ENCODE measurements around the gene CLTC.

The CLTC gene

GRCh38 chr17:59684967-59685366, 65.3 kb downstream of the CLTC start:
- Histone ChIP-seq H3K4me1 (ENCODE audit: insufficient read depth, low read length) (no peaks in the 10 kb centered on the region), H3K27me3 (ENCODE audit: control insufficient read depth in 1 of 2, insufficient read depth in 2 of 2, low read length in 2 of 2) (no peaks in the 10 kb centered on the region), H3K9ac (ENCODE audit: low read length) (no peak overlapping the region), H3K36me3 (ENCODE audit: insufficient read depth, low read length) (peaks cover 79% of the 10 kb centered on the region), H3K9me3 (ENCODE audit: low read length) (no peaks in the 10 kb centered on the region), H3K27ac (ENCODE audit: low read depth, low read length) (no peak overlapping the region), H3K4me3 (ENCODE audit: low read depth in 1 of 2, low read length in 2 of 2) (no peak overlapping the region)

GRCh38 chr17:59688008-59688407, 68.3 kb downstream of the CLTC start:
- Histone ChIP-seq H3K9me3 (ENCODE audit: low read length) (no peaks in the 10 kb centered on the region), H3K27me3 (ENCODE audit: control insufficient read depth in 1 of 2, insufficient read depth in 2 of 2, low read length in 2 of 2) (no peaks in the 10 kb centered on the region), H3K4me3 (ENCODE audit: low read depth in 1 of 2, low read length in 2 of 2) (no peak overlapping the region), H3K4me1 (ENCODE audit: insufficient read depth, low read length) (no peaks in the 10 kb centered on the region), H3K9ac (ENCODE audit: low read length) (no peak overlapping the region), H3K36me3 (ENCODE audit: insufficient read depth, low read length) (peaks cover 69% of the 10 kb centered on the region), H3K27ac (ENCODE audit: low read depth, low read length) (no peak overlapping the region)

GRCh38 chr17:59688496-59688895, 68.8 kb downstream of the CLTC start:
- Histone ChIP-seq H3K9ac (ENCODE audit: low read length) (no peak overlapping the region), H3K36me3 (ENCODE audit: insufficient read depth, low read length) (peaks cover 66% of the 10 kb centered on the region), H3K27ac (ENCODE audit: low read depth, low read length) (no peak overlapping the region), H3K27me3 (ENCODE audit: control insufficient read depth in 1 of 2, insufficient read depth in 2 of 2, low read length in 2 of 2) (no peaks in the 10 kb centered on the region), H3K9me3 (ENCODE audit: low read length) (no peaks in the 10 kb centered on the region), H3K4me3 (ENCODE audit: low read depth in 1 of 2, low read length in 2 of 2) (no peak overlapping the region), H3K4me1 (ENCODE audit: insufficient read depth, low read length) (no peaks in the 10 kb centered on the region)

GRCh38 chr17:59693582-59693981, 73.9 kb downstream of the CLTC start:
- Histone ChIP-seq H3K4me1 (ENCODE audit: insufficient read depth, low read length) (no peaks in the 10 kb centered on the region), H3K9me3 (ENCODE audit: low read length) (no peaks in the 10 kb centered on the region), H3K36me3 (ENCODE audit: insufficient read depth, low read length) (peaks cover 70% of the 10 kb centered on the region), H3K4me3 (ENCODE audit: low read depth in 1 of 2, low read length in 2 of 2) (no peak overlapping the region), H3K9ac (ENCODE audit: low read length) (no peak overlapping the region), H3K27ac (ENCODE audit: low read depth, low read length) (no peak overlapping the region), H3K27me3 (ENCODE audit: control insufficient read depth in 1 of 2, insufficient read depth in 2 of 2, low read length in 2 of 2) (no peaks in the 10 kb centered on the region)

- Histone ChIP-seq H3K36me3 (ENCODE audit: insufficient read depth, low read length) (peaks cover 64% of the 10 kb centered on the region), H3K27ac (ENCODE audit: low read depth, low read length) (no peak overlapping the region), H3K9me3 (ENCODE audit: low read length) (no peaks in the 10 kb centered on the region), H3K27me3 (ENCODE audit: control insufficient read depth in 1 of 2, insufficient read depth in 2 of 2, low read length in 2 of 2) (no peaks in the 10 kb centered on the region), H3K4me3 (ENCODE audit: low read depth in 1 of 2, low read length in 2 of 2) (no peak overlapping the region), H3K4me1 (ENCODE audit: insufficient read depth, low read length) (no peaks in the 10 kb centered on the region), H3K9ac (ENCODE audit: low read length) (no peak overlapping the region)
Measured at GRCh38 chr17:59694344-59694743, 74.6 kb downstream of the CLTC start.

GRCh38 chr17:59695945-59696681, 76.4 kb downstream of the CLTC start:
- H3K27ac ChIP-seq (ENCODE audit: low read depth, low read length): no peak overlapping the region
- no peak overlapping the region for H3K4me3 ChIP-seq (ENCODE audit: low read depth in 1 of 2, low read length in 2 of 2)
- H3K4me1 ChIP-seq (ENCODE audit: insufficient read depth, low read length): no peaks in the 10 kb centered on the region
- H3K27me3 ChIP-seq (ENCODE audit: control insufficient read depth in 1 of 2, insufficient read depth in 2 of 2, low read length in 2 of 2): no peaks in the 10 kb centered on the region
- H3K9ac ChIP-seq (ENCODE audit: low read length): no peak overlapping the region
- H3K36me3 ChIP-seq (ENCODE audit: insufficient read depth, low read length): peaks cover 46% of the 10 kb centered on the region
- H3K9me3 ChIP-seq (ENCODE audit: low read length): no peaks in the 10 kb centered on the region

- Histone ChIP-seq H3K27me3 (ENCODE audit: control insufficient read depth in 1 of 2, insufficient read depth in 2 of 2, low read length in 2 of 2) (no peaks in the 10 kb centered on the region), H3K27ac (ENCODE audit: low read depth, low read length) (no peak overlapping the region), H3K36me3 (ENCODE audit: insufficient read depth, low read length) (peaks cover 44% of the 10 kb centered on the region)
Measured at GRCh38 chr17:59696682-59697277, 77.1 kb downstream of the CLTC start.

GRCh38 chr17:59698143-59698542, 78.4 kb downstream of the CLTC start:
- peaks cover 49% of the 10 kb centered on the region for H3K36me3 ChIP-seq (ENCODE audit: insufficient read depth, low read length)

More at GRCh38 chr17:59696682-59697277, 77.1 kb downstream of the CLTC start:
- Histone ChIP-seq H3K9me3 (ENCODE audit: low read length) (no peaks in the 10 kb centered on the region), H3K4me1 (ENCODE audit: insufficient read depth, low read length) (no peaks in the 10 kb centered on the region), H3K9ac (ENCODE audit: low read length) (no peak overlapping the region), H3K4me3 (ENCODE audit: low read depth in 1 of 2, low read length in 2 of 2) (no peak overlapping the region)

GRCh38 chr17:59699218-59699617, 79.5 kb downstream of the CLTC start:
- H3K4me1 ChIP-seq (ENCODE audit: insufficient read depth, low read length): no peaks in the 10 kb centered on the region
- no peaks in the 10 kb centered on the region for H3K27me3 ChIP-seq (ENCODE audit: control insufficient read depth in 1 of 2, insufficient read depth in 2 of 2, low read length in 2 of 2)
- H3K27ac ChIP-seq (ENCODE audit: low read depth, low read length): no peak overlapping the region
- peaks cover 39% of the 10 kb centered on the region for H3K36me3 ChIP-seq (ENCODE audit: insufficient read depth, low read length)
- H3K9ac ChIP-seq (ENCODE audit: low read length): no peak overlapping the region
- H3K4me3 ChIP-seq (ENCODE audit: low read depth in 1 of 2, low read length in 2 of 2): no peak overlapping the region
- H3K9me3 ChIP-seq (ENCODE audit: low read length): no peaks in the 10 kb centered on the region

More at GRCh38 chr17:59698143-59698542, 78.4 kb downstream of the CLTC start:
- Histone ChIP-seq H3K9ac (ENCODE audit: low read length) (no peak overlapping the region), H3K4me1 (ENCODE audit: insufficient read depth, low read length) (no peaks in the 10 kb centered on the region), H3K27ac (ENCODE audit: low read depth, low read length) (no peak overlapping the region), H3K9me3 (ENCODE audit: low read length) (no peaks in the 10 kb centered on the region), H3K4me3 (ENCODE audit: low read depth in 1 of 2, low read length in 2 of 2) (no peak overlapping the region), H3K27me3 (ENCODE audit: control insufficient read depth in 1 of 2, insufficient read depth in 2 of 2, low read length in 2 of 2) (no peaks in the 10 kb centered on the region)

GRCh38 chr17:59699786-59700185, 80.1 kb downstream of the CLTC start:
- Histone ChIP-seq H3K9ac (ENCODE audit: low read length) (no peak overlapping the region), H3K27me3 (ENCODE audit: control insufficient read depth in 1 of 2, insufficient read depth in 2 of 2, low read length in 2 of 2) (no peaks in the 10 kb centered on the region), H3K27ac (ENCODE audit: low read depth, low read length) (no peak overlapping the region), H3K4me1 (ENCODE audit: insufficient read depth, low read length) (peaks cover under 1% of the 10 kb centered on the region), H3K9me3 (ENCODE audit: low read length) (no peaks in the 10 kb centered on the region), H3K36me3 (ENCODE audit: insufficient read depth, low read length) (peaks cover 34% of the 10 kb centered on the region), H3K4me3 (ENCODE audit: low read depth in 1 of 2, low read length in 2 of 2) (no peak overlapping the region)

GRCh38 chr17:59702304-59702703, 82.6 kb downstream of the CLTC start:
- Histone ChIP-seq H3K4me1 (ENCODE audit: insufficient read depth, low read length) (peaks cover 17% of the 10 kb centered on the region), H3K27me3 (ENCODE audit: control insufficient read depth in 1 of 2, insufficient read depth in 2 of 2, low read length in 2 of 2) (no peaks in the 10 kb centered on the region), H3K36me3 (ENCODE audit: insufficient read depth, low read length) (peaks cover 12% of the 10 kb centered on the region), H3K4me3 (ENCODE audit: low read depth in 1 of 2, low read length in 2 of 2) (no peak overlapping the region), H3K9ac (ENCODE audit: low read length) (no peak overlapping the region), H3K27ac (ENCODE audit: low read depth, low read length) (no peak overlapping the region), H3K9me3 (ENCODE audit: low read length) (no peaks in the 10 kb centered on the region)
